ENCODE data around the gene COG4. TPM values are rescaled to one million over a fixed set of nuclear protein-coding genes. Genes with fewer than 3 reads are reported as not detected.

COG4 gene
- total and polyA plus RNA-seq, 10 donors: 40.8 to 85.4 (median 58.8) TPM

DNA sequence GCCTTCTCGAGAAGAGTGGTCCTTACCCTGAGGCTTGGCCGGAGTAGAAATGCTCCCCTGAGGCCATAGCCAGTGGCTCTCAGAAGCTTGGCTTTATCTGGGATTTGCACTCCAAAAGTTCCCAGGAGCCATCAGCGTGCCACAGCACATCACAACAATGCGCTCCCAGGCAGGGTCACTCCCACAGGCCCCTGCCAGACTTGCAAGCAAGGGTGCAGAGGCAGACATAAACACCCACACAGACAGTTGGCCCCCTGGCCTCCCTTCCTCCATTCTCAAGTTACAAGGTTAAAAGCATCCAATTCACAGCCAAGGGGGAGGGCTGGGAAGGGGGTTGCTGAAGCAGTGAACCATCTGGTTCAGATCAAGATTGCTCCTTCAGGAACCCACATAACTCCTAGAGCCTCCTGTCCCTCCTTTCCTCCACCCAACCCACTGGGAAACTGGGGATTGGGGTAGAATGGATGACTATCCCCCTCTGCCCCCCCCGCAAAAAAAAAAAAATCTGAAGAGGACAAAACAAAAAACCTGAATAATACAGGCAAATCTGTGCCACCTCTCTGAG is 86.3 kb downstream of the COG4 start:
- H3K4me1 ChIP-seq: peaks cover 33 to 76% (median 66%) of the 10 kb centered on the region in 6 donors
- 59 to 75% (median 68%) methylated on average over 5 of the region's 5 CpGs for WGBS, 5 donors
- intact Hi-C loops (cut with DNase I; ENCODE audit: low total_unique reads): loop anchor here (10.0 kb wide), 1 partner anchor 52 kb away; no protein-coding TSS in a partner anchor
- peak overlapping the region in 7 of 8 donors; percentile 46 to 92 (median 84) for H3K27ac ChIP-seq
- no peak for DNase-seq
- peak overlapping the region in 7 of 8 donors; percentile 50 to 94 (median 78) for H3K4me3 ChIP-seq
- no peaks in the 10 kb centered on the region for H3K9me3 ChIP-seq
- no peaks in the 10 kb centered on the region for H3K27me3 ChIP-seq (replicated peaks in 1 of 7)
- H3K36me3 ChIP-seq: peaks cover 0 to 17% (median 0%) of the 10 kb centered on the region in 6 donors
- peak in 2 of 3 donors; percentile 41 to 65 for TF ChIP-seq POLR2AphosphoS5 (IDR thresholded peaks at IDR 0.05)
- no peak for TF ChIP-seq POLR2A (IDR thresholded peaks at IDR 0.05)

DNA sequence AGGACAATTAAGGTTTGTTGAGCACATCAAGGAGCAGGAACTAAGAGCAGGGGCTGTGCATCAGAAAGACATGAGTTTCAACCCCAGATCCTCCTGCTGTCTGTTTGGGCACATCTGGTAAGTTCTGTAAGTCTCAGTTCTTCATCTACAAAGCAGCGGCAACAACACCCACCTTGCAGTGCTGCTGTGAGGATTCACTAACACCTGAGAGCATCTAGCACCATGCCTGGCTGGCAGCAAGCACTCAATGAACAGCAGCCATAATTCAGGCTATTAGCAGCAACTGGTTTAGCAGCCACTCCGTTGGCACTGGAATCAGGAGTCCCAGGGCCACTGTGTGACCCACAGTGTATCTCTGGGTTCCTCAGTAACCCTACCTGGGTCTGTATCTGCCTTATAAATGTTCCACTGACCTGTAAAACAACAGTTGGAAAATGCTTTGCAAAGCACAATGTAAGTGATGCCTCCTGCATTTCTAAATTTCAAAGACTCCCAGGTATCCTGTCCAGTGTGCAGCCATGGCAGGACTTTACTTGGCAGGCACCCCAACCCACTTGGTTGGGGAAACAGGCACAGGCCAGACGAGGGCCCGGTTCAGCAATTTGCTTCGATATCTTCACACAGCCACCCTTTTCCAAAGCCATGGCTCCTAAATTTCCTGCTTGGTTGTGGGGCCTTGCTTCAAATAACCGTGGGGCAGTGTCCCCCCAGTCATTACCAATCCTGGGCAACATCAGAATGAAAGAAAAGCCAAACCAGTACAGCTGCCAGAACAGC is 88.7 kb downstream of the COG4 start:
- Histone ChIP-seq H3K9me3 (no peaks in the 10 kb centered on the region), H3K36me3 (peaks cover 0 to 17% (median 0%) of the 10 kb centered on the region in 6 donors), H3K4me1 (peaks cover 56 to 94% (median 86%) of the 10 kb centered on the region in 6 donors), H3K27me3 (replicated peaks in 1 of 7) (no peaks in the 10 kb centered on the region), H3K27ac (peak overlapping the region in 4 of 8 donors; percentile 89 to 96 (median 93)), H3K4me3 (no peak overlapping the region)
- intact Hi-C loops (cut with DNase I; ENCODE audit: low total_unique reads): loop anchor here (10.0 kb wide), 1 partner anchor 50 kb away; no protein-coding TSS in a partner anchor
- TF ChIP-seq POLR2AphosphoS5 (IDR thresholded peaks at IDR 0.05) (no peak), CTCF (IDR thresholded peaks at IDR 0.05 in 8 of 11, conservative IDR thresholded peaks at IDR 0.05 in 3 of 11) (no peak), POLR2A (IDR thresholded peaks at IDR 0.05) (no peak)
- WGBS, 5 donors: 74 to 85% (median 78%) methylated on average over 6 of the region's 6 CpGs
- DNase-seq: no peak

GRCh38 chr16:70433458-70434103 is 89.8 kb downstream of the COG4 start:
- Histone ChIP-seq H3K27ac (peak overlapping the region in 7 of 8 donors; percentile 44 to 96 (median 89)), H3K4me1 (peaks cover 64 to 100% (median 94%) of the 10 kb centered on the region in 6 donors), H3K4me3 (peak overlapping the region in 1 of 8 donors; percentile 44), H3K9me3 (no peaks in the 10 kb centered on the region), H3K36me3 (peaks cover 0 to 17% (median 0%) of the 10 kb centered on the region in 6 donors), H3K27me3 (replicated peaks in 1 of 7) (no peaks in the 10 kb centered on the region)
- TF ChIP-seq POLR2A (IDR thresholded peaks at IDR 0.05) (no peak), POLR2AphosphoS5 (IDR thresholded peaks at IDR 0.05) (peak in 2 of 3 donors; percentile 70 to 80)
- WGBS, 5 donors: 47 to 55% (median 51%) methylated on average over 5 of the region's 5 CpGs
- intact Hi-C loops (cut with DNase I; ENCODE audit: low total_unique reads): loop anchor here (10.0 kb wide), 1 partner anchor 49 kb away; no protein-coding TSS in a partner anchor
- DNase-seq: no peak

DNA sequence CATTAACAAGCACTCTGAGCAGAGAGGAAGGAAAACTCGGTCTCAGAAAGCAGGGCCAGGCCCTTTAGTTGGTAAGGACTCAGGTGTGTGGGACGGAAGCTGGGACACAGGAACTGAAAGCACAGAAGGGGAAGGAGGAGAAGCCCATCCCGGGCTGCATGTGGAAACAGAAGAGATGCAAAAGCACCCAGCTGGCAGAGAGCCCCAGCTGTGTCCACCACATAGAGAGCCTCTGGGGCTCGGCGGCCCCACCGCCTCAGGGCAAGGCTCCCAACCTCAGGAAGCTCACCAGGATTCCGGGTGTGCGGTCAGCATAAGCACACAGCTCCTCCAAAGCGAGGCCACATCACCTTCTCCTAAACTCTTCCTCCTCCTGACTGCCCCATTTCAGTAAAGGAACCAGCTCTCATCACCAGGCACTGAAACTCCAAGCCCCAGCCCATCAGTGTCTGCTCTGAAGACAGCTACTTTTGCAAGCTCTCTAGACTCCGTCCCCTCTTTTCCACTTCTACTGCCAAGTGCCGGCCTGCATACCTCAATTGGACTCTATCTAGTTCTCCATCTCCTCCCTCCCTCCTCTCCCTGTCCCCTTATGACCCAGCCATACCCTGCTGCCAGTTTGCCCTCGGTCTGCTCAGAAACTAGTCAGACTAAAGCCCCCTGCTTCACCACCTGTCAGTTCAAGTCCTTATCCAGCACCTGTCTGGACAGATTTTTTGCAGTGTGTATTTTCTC is 90.5 kb downstream of the COG4 start:
- Histone ChIP-seq H3K9me3 (no peaks in the 10 kb centered on the region), H3K4me1 (peaks cover 66 to 100% (median 96%) of the 10 kb centered on the region in 6 donors), H3K27me3 (replicated peaks in 1 of 7) (no peaks in the 10 kb centered on the region), H3K4me3 (peak overlapping the region in 1 of 8 donors; percentile 44), H3K27ac (peak overlapping the region in 7 of 8 donors; percentile 44 to 96 (median 89)), H3K36me3 (peaks cover 0 to 17% (median 0%) of the 10 kb centered on the region in 6 donors)
- no peak for DNase-seq
- intact Hi-C loops (cut with DNase I; ENCODE audit: low total_unique reads): loop anchor here (10.0 kb wide), 1 partner anchor 48 kb away; no protein-coding TSS in a partner anchor
- TF ChIP-seq POLR2A (IDR thresholded peaks at IDR 0.05) (no peak), CTCF (IDR thresholded peaks at IDR 0.05 in 8 of 11, conservative IDR thresholded peaks at IDR 0.05 in 3 of 11) (no peak), POLR2AphosphoS5 (IDR thresholded peaks at IDR 0.05) (peak; percentile 39 to 63 (median 63))
- 27 to 43% (median 30%) methylated on average over 12 of the region's 12 CpGs for WGBS, 5 donors
